ENCODE measurements around the gene ARG2. TPM values are rescaled to one million over a fixed set of nuclear protein-coding genes. Genes with fewer than 3 reads are reported as not detected.

ARG2 gene
- total and polyA plus RNA-seq, 2 of the 4 experiments (the other 2 are of a cell fraction): 1.1 to 2.5 TPM

- TF ChIP-seq MXI1 (IDR thresholded peaks at IDR 0.05; ENCODE audit: borderline replicate concordance, low read depth, low read length): peak; percentile 21; the same call in 1 of the 2 replicates
- TF ChIP-seq FOS (IDR thresholded peaks at IDR 0.05; ENCODE audit: low read depth, low read length): no peak
- no peak for TF ChIP-seq MAFK (IDR thresholded peaks at IDR 0.05; ENCODE audit: low read depth, low read length)
- no peak for TF ChIP-seq MAZ (IDR thresholded peaks at IDR 0.05; ENCODE audit: borderline replicate concordance, low read depth, low read length)
- TF ChIP-seq ELK1 (IDR thresholded peaks at IDR 0.05; ENCODE audit: borderline replicate concordance, low read depth, low read length): no peak
- TF ChIP-seq CEBPB (IDR thresholded peaks at IDR 0.05; ENCODE audit: low read depth, low read length): no peak
- no peak for TF ChIP-seq CHD1 (IDR thresholded peaks at IDR 0.05; ENCODE audit: low read depth, low read length)
- TF ChIP-seq SMC3 (IDR thresholded peaks at IDR 0.05; ENCODE audit: low read depth, low read length): no peak
- Histone ChIP-seq H2BK15ac (ENCODE audit: low read depth, low read length) (no peak overlapping the region), H2AK9ac (replicated peaks; ENCODE audit: low read depth, low read length, poor library complexity) (peak overlapping the region; percentile 80), H4K91ac (ENCODE audit: insufficient read depth, low read depth, low read length) (peak overlapping the region; percentile 59), H3K27ac (ENCODE audit: insufficient read depth, low read length) (peak overlapping the region; percentile 31), H3K79me1 (ENCODE audit: low read depth in 1 of 2, low read length in 2 of 2) (peaks cover 24 to 47% of the 10 kb centered on the region in 2 experiments), H3K18ac (ENCODE audit: low read depth, low read length) (no peak overlapping the region), H3K9ac (ENCODE audit: low read depth, low read length) (peak overlapping the region; percentile 61), H3K4me1 (ENCODE audit: control insufficient read depth, insufficient read depth, low read length) (peaks cover 4% of the 10 kb centered on the region), H3K23ac (ENCODE audit: low read depth, low read length) (peak overlapping the region; percentile 84), H3K14ac (replicated peaks; ENCODE audit: low read depth, low read length) (peak overlapping the region; percentile 81), H3K27me3 (ENCODE audit: control insufficient read depth, insufficient read depth, low read length) (no peaks in the 10 kb centered on the region), H3K9me3 (ENCODE audit: control insufficient read depth, insufficient read depth, low read length) (no peaks in the 10 kb centered on the region), H3K56ac (ENCODE audit: extremely low read depth, insufficient read depth, low read length) (peak overlapping the region; percentile 48; the same call in 1 of the 2 replicates), H4K20me1 (ENCODE audit: insufficient read depth, low read length) (peaks cover 16% of the 10 kb centered on the region; the same call in 1 of the 2 replicates), H4K5ac (ENCODE audit: low read depth, low read length) (no peak overlapping the region), H2AFZ (replicated peaks; ENCODE audit: low read length, poor library complexity) (peak overlapping the region; percentile 90), H3K9me1 (ENCODE audit: insufficient read depth, low read length) (peaks cover 7% of the 10 kb centered on the region), H3K4me2 (ENCODE audit: low read depth, low read length) (peak overlapping the region; percentile 76), H2BK5ac (ENCODE audit: low read depth, low read length, poor library complexity, severe bottlenecking) (peak overlapping the region; percentile 55), H2BK120ac (ENCODE audit: low read depth, low read length) (peak overlapping the region; percentile 33; the same call in 1 of the 2 replicates), H3K4ac (ENCODE audit: low read depth, low read length) (peak overlapping the region; percentile 86), H2AK5ac (ENCODE audit: low read depth, low read length) (peak overlapping the region; percentile 84), H3K36me3 (ENCODE audit: control insufficient read depth, insufficient read depth, low read length) (peaks cover 19% of the 10 kb centered on the region), H2BK20ac (ENCODE audit: low read depth, low read length) (no peak overlapping the region; the same call in 1 of the 2 replicates), H3K4me3 (ENCODE audit: insufficient read depth, low read depth, low read length) (peak overlapping the region; percentile 75), H4K8ac (ENCODE audit: low read depth in 2 of 2, low read length in 2 of 2) (peak overlapping the region; percentile 10 to 66; a peak in 3 of 4 replicates)
- ATAC-seq (ENCODE audit: low read depth) (peak; percentile 80), DNase-seq (peak; percentile 95)
- CTCF ChIA-PET: interaction anchor here (1.0 to 2.5 kb wide), 1 partner anchor 9 kb away, joined by 7 to 9 read pairs; no protein-coding TSS in a partner anchor
- dilution Hi-C loops (cut with HindIII; ENCODE audit: low sequenced_read_pairs, unreplicated experiment) (no loop called here), intact Hi-C loops (cut with micrococcal nuclease) (no loop called here), in situ Hi-C loops (cut with MboI; ENCODE audit: low sequenced_read_pairs) (no loop called here)
- no TSS peak for BruUV-seq (replicated peaks)
- WGBS, 2 experiments (ENCODE audit: extremely low coverage in 2 of 2, insufficient read length in 1 of 2): 0% methylated on average over 15 of the region's 21 CpGs; no CpG with 5 or more reads in 1 of the 2 experiments
- POLR2A ChIA-PET (ENCODE audit: unreplicated experiment): interaction anchor here (0.5 kb wide), 1 partner anchor 82 kb away, joined by 4 read pairs; no protein-coding TSS in a partner anchor
These were observed 75.2 kb downstream of the ARG2 start for GRCh38 chr14:67694791-67695393.

Data from IMR-90 (cell line).